ENCODE data around the gene ETV3.

DNA sequence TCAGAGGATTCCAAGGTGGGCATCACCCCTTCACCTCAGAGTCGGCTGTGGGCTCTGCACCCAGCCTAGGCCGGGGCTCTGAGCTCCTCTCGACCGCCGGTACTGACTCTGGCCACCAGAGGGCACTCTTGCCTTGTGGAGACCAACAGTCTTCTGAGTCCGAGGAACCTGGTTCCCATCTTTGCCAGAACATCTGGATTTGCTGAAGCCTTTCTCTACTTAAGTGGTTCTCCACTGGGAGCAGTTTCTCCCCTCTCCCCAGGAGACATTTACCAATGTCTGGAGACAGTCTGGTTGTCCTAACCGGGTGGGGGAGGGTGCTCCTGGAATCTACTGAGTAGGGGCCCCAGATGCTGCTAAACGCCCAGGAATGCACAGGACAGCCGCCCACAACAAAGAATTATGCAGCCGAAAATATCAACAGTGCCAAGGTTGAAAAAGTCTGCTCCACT lies 48.0 kb downstream of the ETV3 start:
- TF ChIP-seq, protein P1, sequence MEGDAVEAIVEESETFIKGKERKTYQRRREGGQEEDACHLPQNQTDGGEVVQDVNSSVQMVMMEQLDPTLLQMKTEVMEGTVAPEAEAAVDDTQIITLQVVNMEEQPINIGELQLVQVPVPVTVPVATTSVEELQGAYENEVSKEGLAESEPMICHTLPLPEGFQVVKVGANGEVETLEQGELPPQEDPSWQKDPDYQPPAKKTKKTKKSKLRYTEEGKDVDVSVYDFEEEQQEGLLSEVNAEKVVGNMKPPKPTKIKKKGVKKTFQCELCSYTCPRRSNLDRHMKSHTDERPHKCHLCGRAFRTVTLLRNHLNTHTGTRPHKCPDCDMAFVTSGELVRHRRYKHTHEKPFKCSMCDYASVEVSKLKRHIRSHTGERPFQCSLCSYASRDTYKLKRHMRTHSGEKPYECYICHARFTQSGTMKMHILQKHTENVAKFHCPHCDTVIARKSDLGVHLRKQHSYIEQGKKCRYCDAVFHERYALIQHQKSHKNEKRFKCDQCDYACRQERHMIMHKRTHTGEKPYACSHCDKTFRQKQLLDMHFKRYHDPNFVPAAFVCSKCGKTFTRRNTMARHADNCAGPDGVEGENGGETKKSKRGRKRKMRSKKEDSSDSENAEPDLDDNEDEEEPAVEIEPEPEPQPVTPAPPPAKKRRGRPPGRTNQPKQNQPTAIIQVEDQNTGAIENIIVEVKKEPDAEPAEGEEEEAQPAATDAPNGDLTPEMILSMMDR (IDR thresholded peaks at IDR 0.05): peak; percentile 88 to 96 (median 92)
- TF ChIP-seq POLR2A (IDR thresholded peaks at IDR 0.05): no peak

All from uterus (tissue), 2 donors.